Stimulated activated CD4-positive, alpha-beta T cell treated with anti-CD3 and anti-CD28 coated beads, Interleukin-12 subunit alpha, Interleukin-12 subunit beta, amount 100 ng/mL, for 4 hours (primary cell): ENCODE results near the gene ARSI.
"Not testable (repeated sequence)": the region's sequence is repeated elsewhere in the genome, so short reads cannot be mapped to it uniquely, and the experiment has no call there.

Source experiments
- DNase-seq: peaks from one replicate; pipeline ENCODE4 v3.0.0-alpha.2; 2020

Gene ARSI

DNA sequence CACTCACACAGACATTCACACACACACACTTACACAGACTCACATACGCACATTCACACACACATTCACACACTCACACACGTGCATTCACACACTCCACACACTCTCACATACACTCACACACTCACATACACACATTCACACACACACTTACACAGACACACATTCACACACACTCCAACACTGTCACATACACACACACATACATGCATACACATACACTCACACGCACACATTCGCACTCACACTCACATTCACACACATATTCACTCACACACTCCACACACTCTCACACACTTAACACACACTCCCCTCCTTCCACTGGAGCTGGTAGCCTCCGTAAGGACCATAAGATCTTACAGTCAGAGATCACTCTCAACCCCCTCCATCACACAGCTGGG, 39.3 kb downstream of the ARSI start:
- no peak for DNase-seq

DNA sequence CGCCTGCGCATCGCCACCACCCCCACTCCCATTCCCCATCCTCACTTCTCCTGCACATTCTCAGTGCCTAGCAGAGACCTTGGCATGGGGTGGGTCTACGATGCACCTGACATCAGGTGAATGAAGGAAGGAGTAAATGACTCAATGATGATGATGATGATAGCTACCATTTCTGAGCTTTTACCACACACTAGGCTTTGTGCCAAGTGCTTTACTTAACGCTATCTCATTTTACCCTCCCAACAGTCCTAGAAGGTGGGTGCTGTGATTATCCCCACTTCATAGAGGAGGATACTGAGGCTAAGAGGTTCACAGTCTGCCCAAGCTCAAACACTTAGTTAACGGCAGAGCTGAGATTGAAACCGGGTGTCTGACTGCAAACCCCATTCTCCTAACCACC, 40.2 kb downstream of the ARSI start:
- no peak for DNase-seq

DNA sequence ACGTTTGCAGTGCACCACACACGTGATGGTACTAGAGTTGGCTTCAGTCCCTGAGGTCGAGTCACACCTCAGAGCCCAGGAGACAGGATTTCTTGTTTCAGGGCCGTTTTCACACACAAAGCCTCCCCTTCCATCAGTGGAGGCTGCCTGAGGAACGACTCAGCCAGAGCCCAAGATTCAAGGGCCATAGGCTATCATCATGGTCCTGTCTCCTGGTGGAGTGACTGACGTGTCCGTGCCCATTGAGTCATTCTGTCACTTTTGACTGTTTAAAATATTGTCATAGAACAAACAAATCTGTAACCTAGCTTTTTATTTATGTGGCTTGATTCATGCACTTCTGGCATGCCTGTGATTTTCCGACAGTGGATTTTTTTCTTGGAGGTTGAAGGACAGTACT, 41.5 kb downstream of the ARSI start:
- no peak for DNase-seq

DNA sequence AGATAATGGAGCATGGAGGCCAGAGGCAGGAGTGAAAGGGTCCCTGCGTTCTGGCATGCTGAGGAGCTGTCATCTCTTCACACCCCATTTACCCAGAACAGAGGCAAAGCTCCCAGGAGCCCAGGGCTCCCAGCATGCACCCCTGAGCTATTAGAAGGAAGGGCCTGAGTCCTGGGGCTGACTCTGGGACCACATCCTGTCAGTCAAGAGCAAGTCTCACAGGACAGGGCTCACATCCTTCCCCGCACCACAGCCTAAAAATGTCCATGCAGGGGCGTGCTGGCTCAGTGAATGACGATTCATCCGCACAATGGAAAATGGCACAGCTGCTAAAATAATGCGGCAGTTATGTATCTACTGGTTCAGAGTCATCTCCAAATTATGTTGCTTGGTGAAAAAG, 44.6 kb downstream of the ARSI start:
- no peak for DNase-seq

DNA sequence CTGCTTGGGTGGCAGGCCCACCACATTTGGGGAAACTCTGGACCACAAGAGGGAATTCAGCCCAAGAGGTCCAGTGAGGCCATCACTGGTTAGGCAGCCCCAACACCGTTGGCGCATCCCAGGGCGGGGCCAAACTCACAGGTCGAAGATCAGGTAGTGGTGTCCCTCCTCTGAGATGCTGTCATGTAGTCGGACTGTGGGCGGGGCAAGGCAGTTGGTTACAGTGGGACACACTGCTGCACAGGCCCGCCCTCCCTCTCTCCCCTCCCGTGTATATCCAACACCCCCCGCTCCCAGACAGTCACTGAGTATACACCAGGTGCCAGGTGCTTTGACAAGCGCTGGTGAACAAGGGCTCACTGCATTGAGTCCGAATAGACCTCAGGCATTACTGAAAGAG, 45.3 kb downstream of the ARSI start:
- no peak for DNase-seq

DNA sequence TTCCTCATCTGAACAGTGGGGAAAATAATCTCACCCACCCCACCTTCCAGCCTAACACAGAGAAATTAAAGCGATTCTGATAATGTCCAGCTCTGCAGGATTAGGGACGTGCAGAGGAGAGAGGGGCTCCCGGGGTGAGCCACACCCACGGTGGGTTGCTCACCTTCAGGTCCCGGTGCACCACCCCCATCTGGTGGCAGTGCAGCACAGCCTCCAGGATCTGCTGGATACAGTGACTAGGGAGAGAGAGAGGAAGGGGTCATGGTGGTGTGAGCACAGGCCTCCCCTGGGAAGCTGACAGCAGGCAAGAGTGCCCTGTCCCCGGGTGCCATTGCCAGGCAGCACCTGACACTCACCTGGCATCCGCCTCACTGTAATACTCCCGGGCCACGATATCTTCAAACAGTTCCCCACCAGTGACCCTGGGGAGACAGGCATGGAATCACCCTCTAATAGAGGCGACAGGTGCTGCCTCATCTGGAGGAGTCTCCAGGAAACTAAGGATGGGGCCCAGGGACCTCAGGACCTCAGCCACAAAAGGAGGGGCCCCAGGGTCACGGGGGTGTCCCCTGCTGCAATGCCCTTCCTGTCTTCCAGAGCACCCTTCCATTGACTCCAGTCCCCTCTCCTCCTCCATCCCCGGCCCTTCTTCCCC, 46.2 kb downstream of the ARSI start:
- DNase-seq: no peak

DNA sequence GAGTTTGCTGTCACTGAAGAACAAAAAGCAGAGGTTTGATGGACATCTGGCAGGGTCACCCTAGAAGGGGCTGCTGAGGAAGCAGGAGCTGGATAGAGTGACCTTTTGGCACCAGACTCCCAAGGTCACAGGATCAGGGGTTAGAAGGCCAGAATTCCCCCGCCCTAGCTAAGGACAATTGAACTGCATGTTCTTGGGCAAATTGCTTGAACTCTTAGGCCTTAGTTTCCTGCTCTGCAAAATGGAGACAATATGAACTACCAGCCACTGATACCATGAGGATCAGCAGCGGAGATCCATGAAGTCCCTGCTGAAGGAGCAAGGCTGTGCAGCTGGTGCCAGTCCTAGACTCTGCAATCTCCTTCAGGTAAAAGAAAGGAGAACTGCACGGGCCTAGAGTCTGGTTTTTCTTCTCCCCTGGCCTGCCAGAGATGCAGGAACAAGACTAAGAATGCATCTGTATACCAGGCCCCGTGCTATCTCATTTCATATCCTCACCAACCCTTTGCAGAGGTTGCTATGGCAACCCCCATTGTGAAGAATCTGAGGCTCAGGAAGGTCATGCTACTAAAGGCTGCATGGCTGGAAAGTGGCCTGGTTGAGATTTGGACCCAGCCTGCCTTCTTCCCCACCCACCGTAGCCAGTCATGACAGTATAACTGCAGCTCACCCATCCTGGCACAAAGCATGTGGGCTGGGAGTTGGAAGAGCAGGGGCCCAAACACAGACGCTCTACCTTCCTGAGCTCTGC, 46.9 kb downstream of the ARSI start:
- DNase-seq: no peak

DNA sequence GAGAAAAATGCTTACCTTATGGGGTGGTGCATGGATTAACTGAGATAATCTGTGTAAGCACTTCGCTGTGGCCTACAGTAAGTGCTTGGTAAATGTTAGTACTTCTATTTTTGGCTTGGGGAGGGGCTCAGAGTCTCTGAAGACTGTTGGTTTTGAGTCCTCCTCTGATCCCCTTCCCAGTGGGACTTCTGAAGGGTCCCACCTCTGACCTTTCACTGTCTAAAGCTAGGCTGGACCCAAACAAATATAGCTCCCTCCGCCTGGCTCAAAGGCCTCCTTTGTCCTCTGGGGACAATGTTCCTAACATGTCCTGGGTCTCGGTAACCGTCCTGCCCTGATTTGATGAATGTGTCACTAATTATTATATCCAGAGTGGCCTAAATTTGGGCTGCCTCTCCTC, 47.9 kb downstream of the ARSI start:
- DNase-seq: no peak

DNA sequence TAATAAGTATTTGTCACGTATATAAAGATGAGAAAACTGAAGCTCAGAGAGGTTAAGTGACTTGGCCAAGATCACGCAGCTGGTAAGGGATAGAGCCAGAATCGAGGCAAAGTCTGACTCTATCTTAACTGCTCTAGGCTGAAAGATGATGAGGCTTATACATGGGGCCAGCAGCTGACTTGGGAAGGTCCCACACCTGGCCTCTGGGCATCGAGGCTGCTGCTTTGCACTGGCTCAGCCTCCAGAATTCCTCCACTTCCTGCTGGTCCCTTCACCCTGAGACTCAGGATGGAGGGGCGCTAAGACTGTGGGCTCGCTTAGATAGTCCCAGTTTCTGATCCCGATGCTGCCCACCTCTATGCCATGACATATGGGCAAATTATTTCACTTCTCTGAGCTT, 48.3 kb downstream of the ARSI start:
- DNase-seq: no peak

DNA sequence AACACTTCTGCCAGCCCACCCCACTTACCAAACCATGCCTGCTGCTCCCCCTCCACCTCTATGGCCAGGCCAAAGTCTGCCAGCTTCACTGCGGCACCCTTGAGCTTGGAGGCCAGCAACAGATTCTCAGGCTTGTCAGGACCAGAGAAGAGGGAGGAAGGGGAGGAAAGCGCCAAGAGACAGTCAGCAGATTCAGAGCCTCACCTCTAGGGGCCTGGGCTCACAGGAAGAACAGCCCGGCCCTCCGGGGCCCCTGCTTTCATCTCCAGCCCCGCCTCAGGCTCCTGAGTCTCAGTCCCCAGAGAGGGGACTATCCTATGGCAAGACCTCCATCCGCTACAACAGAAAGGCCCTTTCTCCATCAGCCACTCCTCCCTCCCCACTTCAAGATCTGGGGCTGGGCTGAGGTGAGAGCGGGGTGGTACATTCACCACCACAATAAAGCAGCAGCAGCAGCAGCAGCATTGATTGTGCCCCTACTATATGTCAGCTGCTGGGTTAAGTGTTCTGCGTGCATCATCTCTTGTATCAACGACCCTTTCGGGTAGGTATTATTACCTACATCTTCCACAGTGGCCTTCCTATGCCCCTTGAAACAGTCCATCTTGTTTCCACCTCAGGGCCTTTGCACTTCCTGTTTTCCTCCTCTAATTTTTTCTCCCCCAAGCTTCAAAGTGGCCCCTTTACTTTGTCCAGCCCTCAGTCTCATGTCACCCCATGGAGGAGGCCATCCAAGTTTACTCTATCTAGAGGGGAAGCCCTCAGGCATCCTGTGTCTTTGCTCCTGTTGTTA, 49.1 kb downstream of the ARSI start:
- no peak for DNase-seq

DNA sequence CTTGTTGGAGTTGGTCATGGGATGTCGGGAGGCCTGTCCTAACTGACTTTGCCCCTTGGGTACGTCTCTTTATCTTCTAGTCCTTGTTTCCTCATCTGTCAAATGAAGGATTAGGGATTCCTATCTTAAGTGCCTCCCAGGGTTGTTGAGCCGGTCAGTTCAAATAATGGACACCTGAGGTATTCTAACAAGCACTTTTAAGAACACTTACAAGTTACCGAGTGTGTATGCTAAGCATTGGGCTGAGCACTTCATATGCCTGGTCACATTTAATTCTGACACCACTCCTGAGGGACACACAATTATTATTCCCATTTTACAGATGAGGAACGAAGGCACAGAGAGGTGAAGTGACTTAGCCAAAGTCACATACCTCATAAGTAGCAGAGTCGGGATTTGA, 50.2 kb downstream of the ARSI start:
- DNase-seq: no peak

DNA sequence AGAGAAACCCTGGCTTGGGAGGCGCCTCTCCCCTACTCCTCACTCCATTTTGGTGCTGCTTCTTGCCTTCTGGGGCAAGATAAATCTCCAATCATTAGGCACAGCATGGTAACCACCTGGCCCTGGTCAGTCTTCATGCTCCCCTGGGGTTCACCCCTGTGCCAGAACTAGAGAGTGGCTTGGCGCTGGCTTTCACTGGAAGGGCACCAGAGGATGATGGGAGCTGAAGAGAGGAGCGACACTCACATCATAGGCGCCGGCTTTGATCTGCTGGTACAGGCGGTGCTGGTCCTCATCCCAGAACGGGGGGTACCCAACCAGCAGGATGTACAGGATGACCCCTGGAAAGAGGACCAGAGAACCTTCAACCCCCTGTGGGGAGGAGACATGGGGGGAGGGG, 51.2 kb downstream of the ARSI start:
- DNase-seq: no peak

DNA sequence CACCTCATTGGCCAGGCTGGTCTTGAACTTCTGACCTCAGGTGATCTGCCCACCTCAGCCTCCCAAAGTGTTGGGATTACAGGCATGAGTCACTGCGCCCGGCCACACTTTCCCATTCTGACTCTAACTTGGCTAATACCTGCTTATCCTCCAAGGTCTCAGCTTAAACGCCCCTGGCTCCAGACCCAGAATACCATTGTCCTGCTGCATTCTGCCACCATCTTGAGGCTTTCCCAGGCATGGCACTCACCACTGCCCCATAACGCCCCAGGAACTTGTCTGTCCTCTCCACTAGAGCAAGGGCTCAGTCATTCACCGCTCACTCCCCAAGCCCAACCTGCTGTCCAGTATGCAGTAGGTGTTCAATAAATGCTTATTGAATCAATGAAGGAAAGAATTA, 53.0 kb downstream of the ARSI start:
- no peak for DNase-seq

DNA sequence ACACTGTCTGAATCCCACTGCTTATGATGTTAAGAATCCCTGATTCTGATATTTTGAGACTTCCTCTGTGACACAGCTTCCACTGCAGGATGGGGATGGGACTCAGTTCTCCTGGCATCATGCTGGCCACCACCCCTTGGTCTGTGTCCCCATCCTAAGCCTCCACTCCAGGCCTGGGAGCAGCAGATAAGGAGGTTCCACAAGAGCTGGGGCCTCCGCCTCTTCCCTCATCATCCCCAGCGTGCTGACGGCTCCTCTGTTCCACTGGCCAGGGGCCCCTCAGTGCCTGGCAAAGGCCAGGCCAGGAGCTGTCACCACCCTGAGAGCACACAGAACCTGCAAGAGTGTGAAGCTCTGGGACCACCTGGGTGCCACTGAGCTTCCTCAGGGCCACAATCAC, 53.8 kb downstream of the ARSI start:
- DNase-seq: no peak

DNA sequence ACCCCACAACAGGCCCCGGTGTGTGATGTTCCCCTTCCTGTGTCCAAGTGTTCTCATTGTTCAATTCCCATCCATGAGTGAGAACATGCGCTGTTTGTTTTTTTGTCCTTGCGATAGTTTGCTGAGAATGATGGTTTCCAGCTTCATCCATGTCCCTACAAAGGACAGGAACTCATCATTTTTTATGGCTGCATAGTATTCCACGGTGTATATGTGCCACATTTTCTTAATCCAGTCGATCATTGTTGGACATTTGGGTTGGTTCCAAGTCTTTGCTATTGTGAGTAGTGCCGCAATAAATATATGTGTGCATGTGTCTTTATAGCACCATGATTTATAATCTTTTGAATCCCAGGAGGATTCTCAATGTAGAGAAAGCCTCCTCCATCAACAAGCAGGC, 54.2 kb downstream of the ARSI start:
- not testable (repeated sequence) for DNase-seq

DNA sequence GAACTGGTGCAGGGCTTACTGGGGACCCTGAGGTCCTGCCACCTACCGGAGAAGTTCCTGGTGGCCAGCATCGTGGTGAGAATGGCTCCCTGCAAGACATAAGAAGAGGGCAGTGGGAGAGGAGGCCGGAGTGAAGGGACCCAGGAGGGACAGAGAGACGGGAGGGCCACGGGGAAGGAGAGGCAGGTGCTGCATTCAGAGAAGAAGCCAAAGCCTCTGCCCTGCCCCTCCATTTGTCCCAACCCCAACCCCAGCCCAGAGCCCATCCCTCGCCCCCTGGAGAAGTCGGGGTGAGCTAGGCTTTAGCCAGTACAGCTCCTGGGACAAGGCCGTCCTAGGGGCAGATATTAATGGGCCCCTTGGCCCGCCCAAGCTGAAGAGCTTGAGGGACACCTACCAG, 55.0 kb downstream of the ARSI start:
- no peak for DNase-seq

DNA sequence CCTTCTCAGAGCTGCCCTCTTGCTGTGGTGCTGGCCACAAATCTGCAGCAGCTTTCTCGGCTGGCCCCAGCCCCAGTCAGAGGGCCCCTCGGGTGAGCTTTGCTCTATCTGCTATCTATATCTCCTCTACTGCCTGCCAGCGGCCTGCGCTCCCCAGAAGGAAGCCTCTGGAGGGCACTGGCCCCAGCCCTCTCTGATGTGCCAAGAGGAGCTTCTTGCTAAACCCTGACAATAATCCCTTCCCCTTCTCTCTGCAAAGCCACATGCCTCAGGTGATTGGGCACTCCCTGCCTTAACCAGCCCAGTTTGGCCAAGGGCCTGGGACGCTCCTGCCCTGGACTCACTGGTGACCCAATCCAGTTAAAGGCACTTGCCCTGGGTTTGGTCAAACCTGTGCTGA, 55.9 kb downstream of the ARSI start:
- DNase-seq: no peak

DNA sequence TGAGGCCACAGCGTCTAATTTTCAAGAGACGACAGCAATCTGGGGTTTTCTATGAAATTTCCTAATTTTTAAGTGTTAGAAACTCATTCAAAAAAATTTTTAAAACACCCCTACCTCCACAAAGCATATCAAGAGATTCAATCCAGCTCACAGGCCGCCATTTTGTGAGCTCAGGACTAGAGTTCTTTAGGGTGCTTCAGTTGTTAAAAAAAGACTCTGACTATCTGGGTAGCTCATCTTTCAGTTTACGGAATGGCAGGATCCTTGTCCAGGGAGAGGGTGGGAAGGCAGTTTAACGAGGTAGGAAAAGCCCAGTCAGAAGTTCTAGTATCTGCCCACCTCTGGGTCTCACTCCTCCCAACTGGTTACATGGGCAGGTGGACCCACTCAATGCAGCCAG, 56.3 kb downstream of the ARSI start:
- DNase-seq: no peak
